Renal cortical epithelial cell (primary cell): ENCODE measurements around the gene RBM23. TPM values are rescaled to one million over a fixed set of nuclear protein-coding genes. Genes with fewer than 3 reads are reported as not detected.
A peak's percentile ranks its signal among the peaks of the same experiment; 100 is the strongest.

Experiments used
- DNase-seq: peaks from one replicate; pipeline ENCODE4 v3.0.0-alpha.2; 2011; ENCODE audit warnings: low read depth
- total RNA-seq: library from RNA; depleted of rRNA; stranded (reverse); fragments of >200 nt; gene quantifications from 2 replicates; pipeline ENCODE4 v1.2.3, GENCODE V29; 2014

The RBM23 gene
- total RNA-seq, 1 donor from 2014 or later: 148 TPM

GRCh38 chr14:22886500-22887259 lies 32.3 kb downstream of the RBM23 start:
- peak; percentile 41 for DNase-seq

GRCh38 chr14:22885975-22886374 lies 33.0 kb downstream of the RBM23 start:
- no peak for DNase-seq

GRCh38 chr14:22884738-22885523 lies 34.0 kb downstream of the RBM23 start:
- DNase-seq: no peak

- DNase-seq: no peak
Observed at GRCh38 chr14:22884076-22884737, 34.7 kb downstream of the RBM23 start.

- no peak for DNase-seq
Observed at GRCh38 chr14:22883173-22883976, 35.6 kb downstream of the RBM23 start, which contains the start of gene REM2. Gene REM2 (plus strand): TSS chr14:22883222. CDS start chr14:22883288, 66 bp downstream.

- DNase-seq: peak; percentile 51
Observed at GRCh38 chr14:22882529-22883172, 36.3 kb downstream of the RBM23 start.

- no peak for DNase-seq
Observed at GRCh38 chr14:22882064-22882463, 36.9 kb downstream of the RBM23 start.

- DNase-seq: no peak
Observed at GRCh38 chr14:22878271-22879246, 40.4 kb downstream of the RBM23 start.

- no peak for DNase-seq
Observed at GRCh38 chr14:22877000-22877501, 41.9 kb downstream of the RBM23 start.

GRCh38 chr14:22875748-22876319 lies 43.1 kb downstream of the RBM23 start:
- no peak for DNase-seq

GRCh38 chr14:22875003-22875747 lies 43.8 kb downstream of the RBM23 start:
- DNase-seq: no peak

GRCh38 chr14:22872833-22873520 lies 46.0 kb downstream of the RBM23 start:
- DNase-seq: peak; percentile 19

- peak; percentile 84 for DNase-seq
Observed at GRCh38 chr14:22872033-22872832, 46.7 kb downstream of the RBM23 start.

- DNase-seq: peak; percentile 86
Observed at GRCh38 chr14:22871224-22872032, 47.5 kb downstream of the RBM23 start, which contains the start of gene LRP10. Gene LRP10 (plus strand): TSS chr14:22871740. CDS start chr14:22872304, 564 bp downstream.

- DNase-seq: no peak
Observed at GRCh38 chr14:22870811-22871223, 48.1 kb downstream of the RBM23 start.

GRCh38 chr14:22866874-22867273 lies 52.1 kb downstream of the RBM23 start:
- no peak for DNase-seq
